T-helper 9 cell (primary cell): ENCODE data around the gene ZWINT.

ENCODE experiments used
- DNase-seq: peaks from one replicate; pipeline ENCODE4 v3.0.0-alpha.2; 2020
- total RNA-seq, 2 donors: gene quantifications; one replicate each; lab custom pipeline; 2026; lab: John Stamatoyannopoulos, UW

Gene ZWINT
- total RNA-seq: 1.9 to 2.2 reads per million in 2 donors

- DNase-seq: peak; percentile 85
Observed at GRCh38 chr10:56360967-56361612, at the start of gene ZWINT. ZWINT (minus strand) TSS chr10:56361259; CDS start chr10:56361236, 23 bp downstream.

GRCh38 chr10:56383806-56384205 lies 22.7 kb upstream of the ZWINT start:
- DNase-seq: no peak

- no peak for DNase-seq
Observed at GRCh38 chr10:56370217-56371113, 9.4 kb upstream of the ZWINT start.

- no peak for DNase-seq
Observed at GRCh38 chr10:56360583-56360966, 484 bp downstream of the ZWINT start.

GRCh38 chr10:56359837-56360236 lies 1.2 kb downstream of the ZWINT start:
- DNase-seq: no peak

- no peak for DNase-seq
Observed at GRCh38 chr10:56357018-56357417, 4.0 kb downstream of the ZWINT start.

GRCh38 chr10:56351909-56352630 lies 9.0 kb downstream of the ZWINT start:
- no peak for DNase-seq

- no peak for DNase-seq
Observed at GRCh38 chr10:56349611-56350010, 11.4 kb downstream of the ZWINT start.

GRCh38 chr10:56348101-56348500 lies 13.0 kb downstream of the ZWINT start:
- DNase-seq: no peak

GRCh38 chr10:56346845-56347415 lies 14.1 kb downstream of the ZWINT start:
- DNase-seq: no peak

- no peak for DNase-seq
Observed at GRCh38 chr10:56341612-56342011, 19.4 kb downstream of the ZWINT start.

- no peak for DNase-seq
Observed at GRCh38 chr10:56329961-56330360, 31.1 kb downstream of the ZWINT start.

GRCh38 chr10:56327118-56327517 lies 33.9 kb downstream of the ZWINT start:
- no peak for DNase-seq

- DNase-seq: no peak
Observed at GRCh38 chr10:56319386-56319785, 41.7 kb downstream of the ZWINT start.

GRCh38 chr10:56318816-56319215 lies 42.2 kb downstream of the ZWINT start:
- DNase-seq: no peak

- DNase-seq: no peak
Observed at GRCh38 chr10:56317603-56318002, 43.5 kb downstream of the ZWINT start.

GRCh38 chr10:56316603-56317002 lies 44.5 kb downstream of the ZWINT start:
- no peak for DNase-seq
